LHCN-M2 (cell line): ENCODE results near the gene LSR. TPM values are rescaled to one million over a fixed set of nuclear protein-coding genes. Genes with fewer than 3 reads are reported as not detected.
"Not testable (repeated sequence)": the region's sequence is repeated elsewhere in the genome, so short reads cannot be mapped to it uniquely, and the experiment has no call there.

Experiments used
- DNase-seq: peaks from one replicate; pipeline ENCODE4 v3.0.0-alpha.2; 2012; ENCODE audit warnings: low read depth
- total RNA-seq: library from RNA; depleted of rRNA; stranded (reverse); fragments of >200 nt; gene quantifications from 2 replicates; pipeline ENCODE4 v1.2.3, GENCODE V29; 2014

The LSR gene
- total RNA-seq, 1 experiment from 2014 or later: 2.6 TPM

DNA sequence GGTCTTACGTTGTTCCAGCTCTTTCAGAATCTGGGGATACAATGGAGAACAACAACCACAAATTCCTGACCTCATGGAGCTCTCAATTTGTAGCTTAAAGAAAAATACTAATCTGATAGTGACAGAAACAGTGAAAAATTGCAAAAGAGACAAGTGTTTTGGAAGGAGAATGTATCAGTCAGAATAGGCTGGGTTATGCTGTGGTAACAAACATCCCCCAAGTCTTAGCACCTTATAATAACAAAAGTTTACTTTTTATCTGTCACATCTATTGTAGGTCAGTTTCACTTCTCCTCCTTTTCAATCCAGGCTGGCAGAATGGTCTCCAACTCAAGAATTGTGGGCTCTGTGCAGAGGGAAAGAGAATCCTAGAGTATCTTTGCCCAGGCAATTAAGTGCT is 29.8 kb upstream of the LSR start:
- no peak for DNase-seq

DNA sequence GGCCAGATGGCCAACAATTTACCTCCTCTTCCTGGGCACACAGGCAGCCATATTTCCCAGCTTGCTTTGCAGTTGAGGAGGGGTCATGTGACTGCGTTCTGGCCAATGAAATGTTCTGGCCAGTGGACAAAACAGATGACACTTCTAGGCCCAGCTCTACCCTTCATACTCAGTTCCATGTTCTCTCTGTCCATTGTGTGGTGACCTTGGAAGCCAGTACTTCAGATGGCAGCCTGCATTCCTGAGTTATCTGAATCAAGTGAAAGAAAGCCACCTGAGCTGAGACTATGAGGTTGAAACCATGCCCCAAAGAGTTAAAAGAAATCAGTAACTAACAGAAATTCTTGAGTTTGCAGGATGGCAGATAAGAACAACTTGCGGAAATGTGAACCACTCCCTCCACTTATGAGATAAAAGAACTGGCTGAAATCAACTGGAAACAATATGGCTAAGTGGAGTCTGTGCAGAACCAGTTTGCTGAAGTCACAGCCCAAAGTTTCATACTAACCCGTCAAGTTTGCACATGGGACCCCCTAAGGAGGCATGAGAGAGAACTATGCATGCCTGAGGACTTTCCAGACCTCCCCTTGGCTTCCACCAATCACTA is 28.4 kb upstream of the LSR start:
- DNase-seq: no peak

DNA sequence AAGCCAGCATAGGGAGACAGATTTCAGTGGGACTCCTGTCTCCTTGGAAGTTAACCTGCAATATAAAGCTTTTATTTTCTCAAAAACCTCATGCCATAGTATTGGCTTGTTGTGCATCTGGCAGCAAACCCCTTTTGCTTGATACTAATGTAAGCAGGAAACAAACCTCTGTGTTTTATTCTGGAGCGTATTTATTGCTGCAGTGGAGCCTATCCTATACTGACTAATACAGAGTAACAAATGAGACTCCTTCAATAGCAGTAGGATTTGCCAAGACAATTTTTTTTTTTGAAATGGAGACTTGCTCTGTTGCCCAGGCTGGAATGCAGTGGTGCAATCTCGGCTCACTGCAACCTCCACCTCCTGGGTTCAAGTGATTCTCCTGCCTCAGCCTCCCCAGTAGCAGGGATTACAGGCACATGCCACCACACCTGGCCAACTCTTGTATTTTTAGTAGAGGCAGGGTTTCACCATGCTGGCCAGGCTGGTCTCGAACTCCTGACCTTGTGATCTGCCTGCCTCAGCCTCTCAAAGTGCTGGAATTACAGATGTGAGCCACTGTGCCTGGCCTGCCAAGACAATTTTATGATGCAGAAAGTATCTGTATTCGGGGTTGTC is 27.7 kb upstream of the LSR start:
- not testable (repeated sequence) for DNase-seq

DNA sequence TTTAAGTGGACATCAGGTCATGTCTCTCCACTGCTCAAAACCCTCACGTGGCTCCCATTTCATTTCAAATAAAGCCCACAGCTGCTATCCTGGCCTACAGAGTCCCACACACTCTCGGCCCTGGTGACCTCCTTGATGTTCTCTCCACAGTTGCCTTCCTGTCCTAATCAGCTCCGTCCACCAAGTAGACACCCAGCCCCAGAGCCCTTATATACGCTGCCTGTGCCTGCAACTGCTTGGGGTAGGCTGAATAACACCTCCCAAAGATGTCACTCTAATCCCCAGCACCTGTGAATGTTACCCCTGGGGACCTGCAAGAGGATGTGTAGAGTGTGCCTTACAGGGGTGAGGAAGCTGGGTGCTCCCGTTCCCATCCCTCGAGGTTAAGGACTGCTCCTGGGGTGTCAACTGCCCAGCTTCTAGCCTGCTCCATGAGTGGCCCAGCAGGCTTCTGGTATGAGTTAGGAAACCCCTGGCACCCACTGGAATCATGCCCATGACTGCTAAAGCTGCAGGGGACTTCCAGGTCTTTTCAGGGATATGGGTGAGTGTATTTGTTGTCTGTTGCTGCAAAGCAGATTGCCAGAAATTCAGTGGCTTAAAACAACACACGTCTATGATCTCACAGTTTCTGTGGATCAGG is 26.3 kb upstream of the LSR start:
- no peak for DNase-seq

DNA sequence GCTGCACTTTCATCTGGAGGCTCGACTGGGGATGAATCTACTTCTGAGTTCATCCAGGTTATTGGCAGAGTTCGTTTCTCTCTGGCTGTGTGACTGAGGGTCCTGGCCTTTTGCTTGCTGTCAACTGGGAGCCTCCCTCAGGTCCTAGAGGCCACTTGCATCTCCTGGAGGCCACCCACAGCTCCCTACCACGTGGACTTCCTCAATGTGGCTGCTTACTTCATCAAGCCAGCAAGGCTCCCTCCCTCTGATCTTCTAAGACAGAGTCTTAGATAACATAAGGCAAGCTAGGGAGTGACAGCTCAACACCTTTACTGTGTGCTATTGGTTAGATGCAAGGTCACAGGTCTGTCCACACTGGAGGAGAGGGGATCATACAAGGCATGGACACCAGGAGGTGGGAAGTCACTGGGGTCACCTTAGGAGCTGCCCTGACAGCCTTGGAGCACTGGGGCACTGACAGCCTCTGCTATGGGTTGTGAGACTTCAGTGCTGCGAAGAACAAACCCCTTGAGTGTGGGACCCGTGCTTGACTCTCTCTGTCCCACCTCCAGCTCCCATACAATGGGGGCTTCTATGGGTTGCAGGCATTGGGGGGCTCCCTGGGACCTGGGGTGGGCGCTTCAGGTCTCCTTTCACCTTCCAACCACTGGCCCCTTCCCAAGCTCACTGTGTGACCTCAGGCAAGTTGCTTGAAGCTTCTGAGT is 25.6 kb upstream of the LSR start:
- DNase-seq: no peak

DNA sequence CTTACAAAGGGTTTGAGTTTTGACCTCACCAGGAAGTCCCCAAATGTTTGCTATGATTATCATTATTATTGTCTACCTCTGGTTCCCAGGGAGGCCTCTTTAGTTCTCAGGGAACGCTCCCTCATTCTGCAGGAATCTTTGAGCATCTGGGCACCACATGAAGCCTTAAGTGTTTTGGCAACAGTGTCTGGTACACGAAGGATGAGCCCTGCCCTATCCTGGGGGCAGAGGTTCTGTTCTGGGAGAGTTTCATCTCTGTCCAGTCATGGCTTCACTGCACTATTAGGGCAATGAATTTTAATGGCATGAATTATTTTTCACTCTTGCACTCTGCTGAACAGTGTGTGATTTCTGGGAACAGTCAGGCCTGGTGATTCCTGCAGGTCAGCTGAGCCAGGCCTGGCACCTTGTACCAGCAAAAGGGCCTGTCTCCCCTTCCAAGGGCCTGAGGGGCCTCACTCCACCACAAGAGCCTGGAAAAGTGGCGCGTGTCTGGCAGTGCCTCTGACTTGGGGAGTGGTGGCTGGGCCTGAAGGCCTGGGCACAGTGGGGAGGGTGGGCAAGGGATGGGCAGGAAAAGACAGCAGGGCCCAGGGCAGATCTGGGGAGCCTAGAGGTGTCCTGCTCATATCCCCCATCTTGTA is 24.8 kb upstream of the LSR start:
- no peak for DNase-seq

DNA sequence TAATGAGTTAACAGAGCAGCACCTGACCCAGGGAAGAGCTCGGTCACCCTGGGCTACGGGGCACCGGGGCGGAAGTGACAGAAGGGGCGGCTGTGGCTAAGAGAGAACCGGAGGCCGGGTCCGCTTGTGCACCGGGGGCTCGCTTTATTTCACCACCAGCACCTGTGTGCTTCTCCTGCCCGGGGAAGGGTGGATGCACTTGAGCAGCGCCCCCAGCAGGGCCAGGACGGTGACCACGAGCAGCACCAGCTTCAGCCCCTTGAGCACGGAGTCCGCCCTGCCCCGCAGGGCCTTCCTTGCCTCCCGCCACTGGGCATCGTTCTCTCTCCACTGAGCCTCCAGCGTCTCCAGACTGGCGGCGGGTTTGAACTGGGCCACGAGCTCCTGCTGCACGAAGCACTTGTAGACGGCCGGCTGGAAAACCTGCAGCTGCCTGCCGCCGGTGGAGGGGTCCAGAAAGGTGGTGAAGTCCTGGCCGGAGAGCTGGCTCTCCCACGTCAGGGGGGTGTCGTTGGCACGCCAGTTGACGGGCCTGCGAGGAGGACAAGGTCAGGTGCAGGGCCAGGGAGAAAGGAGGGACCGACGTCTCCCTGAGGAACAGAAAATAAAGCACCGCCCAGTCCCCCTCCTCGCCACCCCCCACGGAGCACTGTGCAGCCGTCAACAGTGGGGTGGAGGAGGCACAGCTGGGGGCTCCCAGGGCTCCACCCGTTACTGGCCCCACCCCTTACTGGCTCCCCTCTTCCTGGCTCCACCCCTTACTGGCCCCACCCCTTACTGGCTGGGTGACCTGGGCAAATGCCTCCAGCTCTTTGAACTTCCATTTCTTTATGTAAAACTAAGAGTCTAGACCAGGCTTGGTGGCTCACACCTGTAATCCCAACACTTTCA is 23.9 kb upstream of the LSR start:
- no peak for DNase-seq

DNA sequence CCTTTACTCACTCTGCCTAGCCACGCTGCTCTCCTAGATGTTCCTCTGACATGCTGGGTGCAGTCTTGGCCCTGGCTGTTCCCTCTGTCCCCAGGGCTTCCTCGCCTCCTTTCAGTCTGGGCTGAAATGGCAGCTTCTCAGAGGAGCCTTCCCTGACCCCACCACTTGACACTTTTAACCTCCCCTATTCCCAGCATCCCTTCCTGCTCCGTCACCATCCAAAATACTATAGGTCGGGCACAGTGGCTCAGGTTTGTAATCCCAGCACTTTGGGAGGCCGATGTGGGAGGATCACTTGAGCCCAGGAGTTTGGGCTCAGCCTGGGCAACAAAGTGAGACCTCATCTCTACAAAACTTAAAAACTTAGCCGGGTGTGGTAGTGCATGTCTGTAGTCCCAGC is 22.9 kb upstream of the LSR start:
- DNase-seq: no peak

DNA sequence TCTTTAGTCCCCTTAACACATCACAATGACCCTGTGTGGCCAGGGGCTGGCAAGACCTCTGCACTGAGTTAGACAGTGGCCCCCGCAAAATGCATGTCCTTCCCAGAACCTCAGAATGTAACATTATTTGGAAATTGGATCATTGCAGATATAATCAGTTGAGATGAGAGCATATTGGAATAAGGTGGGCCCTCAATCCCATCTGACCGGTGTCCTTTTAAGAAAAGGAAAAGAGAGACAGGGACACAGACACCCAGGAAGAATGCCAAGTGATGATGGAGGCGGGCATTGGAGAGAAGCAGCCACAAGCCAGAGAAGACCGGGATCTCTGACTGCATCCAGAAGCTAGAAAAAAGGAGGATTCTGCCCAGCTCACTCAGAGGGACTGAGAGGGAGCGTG is 22.1 kb upstream of the LSR start:
- no peak for DNase-seq

DNA sequence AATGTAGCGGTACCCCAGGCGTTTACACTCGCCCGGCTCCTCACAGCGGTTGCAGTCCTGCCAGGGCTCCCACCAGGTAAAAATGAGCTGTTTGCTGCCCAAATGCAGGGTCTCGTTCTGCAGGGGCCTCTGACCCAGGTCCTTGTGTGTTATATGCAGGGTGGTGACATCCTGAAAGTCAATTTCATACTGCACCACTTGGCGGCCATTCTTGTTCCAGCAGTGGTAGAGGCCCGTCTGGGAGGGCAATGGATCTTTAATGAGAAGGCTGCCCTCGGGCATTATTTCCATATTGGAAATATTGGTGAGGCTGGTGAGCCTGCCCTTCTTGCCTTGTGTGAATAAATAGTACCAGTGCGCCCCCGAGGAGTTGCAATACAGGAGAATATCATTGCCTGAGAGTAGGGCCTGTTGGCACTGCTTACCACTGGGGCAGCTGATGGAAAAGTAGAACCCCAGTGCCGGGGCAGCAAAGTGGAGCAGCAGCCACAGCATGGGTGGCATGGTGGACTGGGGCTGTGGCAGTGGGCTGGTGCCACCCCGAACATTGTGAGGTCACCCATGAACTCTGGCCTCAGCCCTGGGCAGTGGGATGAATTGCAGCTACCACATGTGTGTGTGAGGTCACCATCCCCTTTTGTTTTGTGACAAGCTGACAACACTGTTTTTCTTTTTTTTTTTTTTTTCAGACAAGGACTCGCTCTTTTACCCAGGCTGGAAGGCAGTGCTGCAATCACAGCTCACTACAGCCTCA is 20.4 kb upstream of the LSR start, which contains the start of gene FAM187B:
Gene FAM187B (minus strand): TSS at position 563 of the 754 bp plus-strand sequence. CDS start 59 bp downstream, at position 504.
- DNase-seq: no peak

DNA sequence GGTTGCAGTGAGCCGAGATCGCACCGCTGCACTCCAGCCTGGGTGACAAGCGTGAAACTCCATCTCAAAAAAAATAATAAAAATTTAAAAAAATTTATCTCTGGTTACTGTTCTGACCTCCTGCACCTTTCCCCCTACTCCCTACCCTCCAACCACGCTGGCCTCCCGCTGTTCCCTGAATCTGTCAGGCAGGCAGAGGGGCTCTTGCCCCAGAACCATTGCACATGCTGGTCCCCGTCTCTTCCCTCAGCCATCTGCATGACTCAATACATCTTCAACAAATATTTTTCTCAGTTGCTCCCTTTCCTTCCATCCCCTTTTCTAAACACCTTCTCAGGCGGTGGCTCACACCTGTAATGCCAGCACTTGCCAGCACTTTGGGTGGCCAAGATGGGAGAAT is 19.2 kb upstream of the LSR start:
- DNase-seq: no peak

DNA sequence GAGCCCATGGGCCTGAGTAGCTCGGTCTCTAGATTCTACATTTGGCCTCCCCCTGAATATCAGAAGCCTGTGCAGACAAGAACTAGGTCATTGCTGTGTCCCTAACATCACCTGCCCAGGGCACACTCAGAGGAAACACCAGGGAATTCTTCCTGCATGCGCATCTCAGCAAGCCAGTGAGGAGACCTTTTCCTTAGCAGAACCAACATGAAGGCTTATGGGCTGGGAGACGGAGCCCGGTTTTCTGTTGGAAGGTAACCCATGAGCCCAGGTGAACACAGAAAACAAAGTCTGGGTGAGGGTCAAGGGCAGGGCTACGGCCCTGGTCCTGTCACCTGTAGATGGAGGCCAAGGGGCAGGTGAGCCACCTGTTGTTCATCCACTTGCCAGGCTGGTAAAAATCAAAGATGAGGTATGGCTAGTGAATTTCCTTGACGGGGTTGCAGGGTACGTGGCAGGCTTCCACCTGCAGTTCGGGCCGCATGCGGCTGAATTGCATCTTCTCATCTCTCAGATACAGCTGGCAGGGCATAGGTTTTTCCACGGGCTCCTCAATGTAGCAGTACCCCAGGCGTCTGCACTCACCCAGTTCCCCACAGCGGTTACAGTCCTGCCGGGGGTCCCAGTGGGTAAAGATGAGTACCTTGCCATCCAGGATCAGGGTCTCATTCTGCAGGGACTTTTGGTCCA is 16.7 kb upstream of the LSR start:
- no peak for DNase-seq

DNA sequence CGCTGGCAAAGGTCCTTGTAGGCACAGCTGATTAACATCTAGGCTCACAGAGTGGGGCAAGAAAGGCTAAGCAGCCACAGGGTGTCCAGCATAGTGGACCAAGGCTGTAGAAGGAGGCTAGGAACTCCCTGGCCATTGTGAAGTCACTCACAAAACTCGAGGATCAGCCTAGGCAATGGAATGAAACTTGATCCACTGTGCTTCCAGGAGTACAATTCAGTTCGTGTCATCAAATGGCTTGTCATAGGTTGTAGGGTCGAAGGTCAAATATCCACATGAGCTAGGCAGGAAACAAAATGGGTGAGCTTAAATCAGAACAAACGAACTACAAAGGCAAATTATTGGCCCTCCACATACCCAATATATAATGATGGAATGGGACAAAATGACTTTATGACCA is 15.9 kb upstream of the LSR start:
- DNase-seq: no peak

DNA sequence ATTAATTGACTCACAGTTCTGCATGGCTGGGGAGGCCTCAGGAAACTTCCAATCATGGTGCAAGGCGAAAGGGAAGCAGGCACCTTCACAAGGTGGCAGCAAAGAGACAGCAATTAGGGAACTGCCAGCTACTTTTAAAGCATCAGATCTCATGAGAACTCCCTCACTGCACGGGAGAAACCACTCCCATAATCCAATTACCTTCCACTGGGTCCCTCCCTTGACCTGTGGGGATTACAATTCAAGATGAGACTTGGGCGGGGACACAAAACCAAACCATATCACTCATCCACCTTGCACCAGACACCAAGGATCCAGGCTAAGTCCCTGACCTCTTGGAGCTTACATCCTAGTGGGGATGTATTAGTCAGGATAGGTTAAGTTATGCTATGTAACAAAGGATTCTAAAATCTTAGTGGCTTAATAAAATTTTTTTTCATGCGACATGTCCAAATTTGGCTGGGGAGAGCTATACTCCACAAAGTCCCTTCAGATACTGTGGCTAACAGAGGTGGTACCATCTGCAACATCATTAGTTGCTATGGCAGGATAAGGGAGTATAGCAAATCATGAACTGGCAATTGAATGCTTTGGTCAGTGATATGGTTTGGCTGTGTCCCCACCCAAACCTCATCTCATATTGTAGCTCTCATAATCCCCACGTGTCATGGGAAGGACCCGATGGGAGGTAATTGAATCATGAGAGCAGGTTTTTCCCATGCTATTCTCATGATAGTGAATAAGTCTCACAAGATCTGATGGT is 12.0 kb upstream of the LSR start:
- no peak for DNase-seq

DNA sequence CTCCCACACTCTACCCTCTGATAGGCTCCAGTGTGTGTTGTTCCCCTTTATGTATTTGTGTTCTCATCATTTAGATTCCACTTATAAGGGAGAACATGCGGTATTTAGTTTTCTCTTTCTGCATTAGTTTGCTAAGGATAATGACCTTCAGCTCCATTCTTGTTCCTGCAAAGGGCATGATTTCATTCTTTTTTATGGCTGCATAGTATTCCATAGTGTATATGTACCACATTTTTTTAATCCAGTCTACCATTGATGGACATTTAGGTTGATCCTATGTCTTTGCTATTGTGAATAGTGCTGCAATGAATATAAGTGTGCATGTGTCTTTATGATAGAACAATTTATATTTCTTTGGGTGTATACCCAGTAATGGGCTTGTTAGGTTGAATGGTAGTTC is 9.2 kb upstream of the LSR start:
- DNase-seq: not testable (repeated sequence)

DNA sequence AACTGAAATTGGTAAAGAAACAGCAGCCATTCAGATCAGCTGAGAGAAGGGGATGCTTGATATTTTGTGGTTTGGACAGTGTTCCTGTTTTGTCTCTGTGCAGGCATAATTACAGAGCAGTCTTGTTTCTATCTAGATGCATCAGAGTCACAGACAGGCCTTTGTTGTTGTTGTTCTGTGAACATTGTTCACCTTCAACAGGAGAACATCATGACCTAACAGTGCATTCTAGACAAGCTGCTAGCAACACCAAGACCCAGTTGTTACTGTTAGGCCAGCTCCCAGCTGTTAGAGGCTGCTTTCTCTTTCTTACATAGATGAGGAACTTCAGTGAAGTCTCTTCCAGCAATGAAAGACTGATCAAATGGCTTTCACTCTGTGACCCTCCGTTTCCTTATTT is 8.5 kb upstream of the LSR start:
- no peak for DNase-seq

DNA sequence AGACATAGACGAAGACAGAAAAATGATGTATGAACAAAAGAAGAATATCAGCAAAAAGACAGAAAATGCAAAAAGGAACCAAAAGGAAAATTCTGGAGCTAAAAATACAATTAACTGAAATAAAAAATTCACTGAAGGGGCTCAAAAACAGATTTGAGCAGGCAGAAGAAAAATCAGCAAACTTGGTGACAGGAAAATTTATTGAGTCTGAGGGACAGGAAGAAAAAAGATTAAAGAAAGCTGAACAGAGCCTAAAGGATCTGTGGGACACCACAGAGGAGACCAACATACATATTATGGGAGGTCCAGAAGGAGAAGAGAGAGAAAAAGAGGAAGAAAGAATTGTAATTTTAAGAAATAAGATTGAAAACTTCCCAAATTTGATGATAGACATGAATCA is 7.4 kb upstream of the LSR start:
- DNase-seq: no peak

DNA sequence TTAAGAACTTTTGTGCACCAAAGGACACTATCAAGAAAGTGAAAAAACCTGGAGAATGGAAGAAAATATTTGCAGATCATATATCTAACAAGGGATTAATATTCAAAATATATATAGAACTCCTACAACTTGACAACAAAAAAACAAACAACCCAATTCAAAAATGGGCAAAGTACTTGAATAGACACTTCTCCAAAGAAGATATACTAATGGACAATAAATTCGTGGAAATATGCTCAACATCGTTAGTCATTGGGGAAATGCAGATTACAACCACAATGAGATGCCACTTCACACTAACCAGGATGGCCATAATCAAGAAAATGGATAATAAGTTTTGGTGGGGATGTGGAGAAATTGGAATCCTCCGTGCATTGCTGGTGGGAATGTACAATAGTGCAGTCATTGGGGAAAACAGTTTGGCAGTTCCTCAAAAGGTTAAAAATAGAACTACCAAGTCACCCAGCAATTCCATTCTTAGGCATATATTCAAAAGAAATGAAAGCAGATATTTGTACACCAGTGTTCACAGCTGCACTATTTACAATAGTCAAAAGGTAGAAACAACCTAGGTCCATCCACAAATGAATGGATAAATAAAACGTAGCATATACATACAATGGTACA is 2.2 kb upstream of the LSR start:
- no peak for DNase-seq
